WTC11 (cell line): ENCODE measurements around the gene SMIM38. TPM values are rescaled to one million over a fixed set of nuclear protein-coding genes. Genes with fewer than 3 reads are reported as not detected.

Experiments used
- ATAC-seq: fragments of 200-7000 bp; cut with Tn5 transposase; 2 replicates; pipeline ENCODE4 v1.10.0; 2021; ENCODE audit warnings: mild to moderate bottlenecking, moderate library complexity
- CTCF ChIA-PET: fragments of 300-600 bp; sonication (Branson Sonifier 250); formaldehyde crosslinking; loops from one replicate; lab custom pipeline; 2021; ENCODE audit warnings: antibody characterized with exemption; lab: Charles Lee
- POLR2A ChIA-PET: fragments of 350-600 bp; sonication (Branson Sonifier 250); formaldehyde crosslinking; loops from one replicate; lab custom pipeline; 2021; ENCODE audit warnings: antibody characterized with exemption; lab: Charles Lee
- DNase-seq: peaks from one replicate; pipeline ENCODE4 v3.0.0; 2021; ENCODE audit warnings: low spot score
- H3K27ac Mint-ChIP-seq: 2 replicates; pipeline ENCODE4 v1.8.0; 2021; ENCODE audit warnings: mixed read lengths
- H3K27me3 Mint-ChIP-seq: 2 replicates; pipeline ENCODE4 v1.8.0; 2021; ENCODE audit warnings: low read depth, mild to moderate bottlenecking, moderate library complexity, mixed read lengths
- H3K36me3 Mint-ChIP-seq: 2 replicates; pipeline ENCODE4 v1.8.0; 2021; ENCODE audit warnings: mixed read lengths
- H3K4me1 Mint-ChIP-seq: 2 replicates; pipeline ENCODE4 v1.8.0; 2022; ENCODE audit warnings: mixed read lengths
- H3K4me3 Mint-ChIP-seq: 2 replicates; pipeline ENCODE4 v1.8.0; 2021; ENCODE audit warnings: mild to moderate bottlenecking, moderate library complexity, mixed read lengths
- H3K9me3 Mint-ChIP-seq: 2 replicates; pipeline ENCODE4 v1.8.0; 2021; ENCODE audit warnings: mixed read lengths
- ESRRA ChIP-seq: sonication (generic); formaldehyde crosslinking; IDR thresholded peaks from 2 replicates; pipeline ENCODE4 v1.8.1; 2022; ENCODE audit warnings: mild to moderate bottlenecking, missing genetic modification reagents, borderline replicate concordance
- ETV6 ChIP-seq: sonication (generic); formaldehyde crosslinking; IDR thresholded peaks from 2 replicates; pipeline ENCODE4 v1.8.1; 2022; ENCODE audit warnings: mild to moderate bottlenecking, missing genetic modification reagents
- FOXP1 ChIP-seq: sonication (generic); formaldehyde crosslinking; IDR thresholded peaks from 2 replicates; pipeline ENCODE4 v1.8.0; 2022; ENCODE audit warnings: missing genetic modification reagents, mild to moderate bottlenecking, moderate library complexity, borderline replicate concordance
- GABPB1 ChIP-seq: sonication (generic); formaldehyde crosslinking; IDR thresholded peaks from 2 replicates; pipeline ENCODE4 v1.8.1; 2023; ENCODE audit warnings: mild to moderate bottlenecking, missing genetic modification reagents
- JUN ChIP-seq: sonication (generic); formaldehyde crosslinking; IDR thresholded peaks from 2 replicates; pipeline ENCODE4 v1.8.0; 2023; ENCODE audit warnings: mild to moderate bottlenecking, missing genetic modification reagents
- MXD4 ChIP-seq: fragments of 250-450 bp; sonication (Bioruptor Pico); IDR thresholded peaks from 2 replicates; pipeline ENCODE4 v1.8.0; 2021; ENCODE audit warnings: mild to moderate bottlenecking, moderate library complexity, borderline replicate concordance
- NFE2L1 ChIP-seq: sonication (generic); formaldehyde crosslinking; IDR thresholded peaks from 2 replicates; pipeline ENCODE4 v1.8.1; 2023; ENCODE audit warnings: missing genetic modification reagents
- NR2C2 ChIP-seq: sonication (generic); formaldehyde crosslinking; IDR thresholded peaks from 2 replicates; pipeline ENCODE4 v1.8.0; 2022; ENCODE audit warnings: mild to moderate bottlenecking, missing genetic modification reagents
- SMAD3 ChIP-seq: sonication (generic); formaldehyde crosslinking; IDR thresholded peaks from 2 replicates; pipeline ENCODE4 v1.8.0; 2022; ENCODE audit warnings: missing genetic modification reagents, mild to moderate bottlenecking, borderline replicate concordance
- SOX15 ChIP-seq: fragments of 250-450 bp; sonication (Bioruptor Pico); IDR thresholded peaks from 2 replicates; pipeline ENCODE4 v1.9.0; 2021; ENCODE audit warnings: mild to moderate bottlenecking
- TEAD1 ChIP-seq: sonication (generic); formaldehyde crosslinking; IDR thresholded peaks from 2 replicates; pipeline ENCODE4 v1.8.0; 2022; ENCODE audit warnings: mild to moderate bottlenecking, missing genetic modification reagents
- ZNF138 ChIP-seq: sonication (generic); formaldehyde crosslinking; conservative IDR thresholded peaks from 2 replicates; pipeline ENCODE4 v1.8.1; 2022; ENCODE audit warnings: mild to moderate bottlenecking, moderate library complexity, missing genetic modification reagents
- ZNF219 ChIP-seq: sonication (generic); formaldehyde crosslinking; IDR thresholded peaks from 2 replicates; pipeline ENCODE4 v1.8.0; 2023; ENCODE audit warnings: missing genetic modification reagents, mild to moderate bottlenecking, borderline replicate concordance
- ZNF317 ChIP-seq: sonication (generic); formaldehyde crosslinking; IDR thresholded peaks from 2 replicates; pipeline ENCODE4 v1.8.1; 2023; ENCODE audit warnings: low read depth, mild to moderate bottlenecking, moderate library complexity, missing genetic modification reagents, borderline replicate concordance
- ZNF396 ChIP-seq: fragments of 250-450 bp; sonication (Bioruptor Pico); IDR thresholded peaks from 2 replicates; pipeline ENCODE4 v1.8.0; 2021; ENCODE audit warnings: mild to moderate bottlenecking, moderate library complexity, borderline replicate concordance
- ZNF423 ChIP-seq: fragments of 250-450 bp; sonication (Bioruptor Pico); IDR thresholded peaks from 2 replicates; pipeline ENCODE4 v2.1.2; 2022; ENCODE audit warnings: mild to moderate bottlenecking, moderate library complexity
- ZNF671 ChIP-seq: fragments of 250-450 bp; sonication (Bioruptor Pico); IDR thresholded peaks from 2 replicates; pipeline ENCODE4 v1.8.0; 2021; ENCODE audit warnings: mild to moderate bottlenecking
- total RNA-seq: library from RNA; stranded (reverse); gene quantifications from 3 replicates; pipeline ENCODE4 v1.2.3, GENCODE V29; 2021
- TF ChIP-seq, protein P1 (sequence below): sonication (generic); formaldehyde crosslinking; IDR thresholded peaks from 2 replicates; pipeline ENCODE4 v1.8.1; 2023; ENCODE audit warnings: mild to moderate bottlenecking, missing genetic modification reagents, moderate library complexity
- TF ChIP-seq, protein P2 (sequence below): fragments of 250-450 bp; sonication (Bioruptor Pico); conservative IDR thresholded peaks from 2 replicates; pipeline ENCODE4 v1.9.0; 2021; ENCODE audit warnings: mild to moderate bottlenecking
- TF ChIP-seq, protein P3 (sequence below): sonication (generic); formaldehyde crosslinking; IDR thresholded peaks from 2 replicates; pipeline ENCODE4 v1.8.1; 2022; ENCODE audit warnings: mild to moderate bottlenecking, missing genetic modification reagents, moderate library complexity, borderline replicate concordance
- TF ChIP-seq, protein P4 (sequence below): fragments of 250-450 bp; sonication (Bioruptor Pico); IDR thresholded peaks from 2 replicates; pipeline ENCODE4 v1.8.0; 2021; ENCODE audit warnings: mild to moderate bottlenecking
- TF ChIP-seq, protein P5 (sequence below): sonication (generic); formaldehyde crosslinking; IDR thresholded peaks from 2 replicates; pipeline ENCODE4 v1.8.1; 2022; ENCODE audit warnings: low read depth, mild to moderate bottlenecking, moderate library complexity, missing genetic modification reagents, borderline replicate concordance

The SMIM38 gene
- total RNA-seq, 1 experiment from 2014 or later: 0.39 TPM

DNA sequence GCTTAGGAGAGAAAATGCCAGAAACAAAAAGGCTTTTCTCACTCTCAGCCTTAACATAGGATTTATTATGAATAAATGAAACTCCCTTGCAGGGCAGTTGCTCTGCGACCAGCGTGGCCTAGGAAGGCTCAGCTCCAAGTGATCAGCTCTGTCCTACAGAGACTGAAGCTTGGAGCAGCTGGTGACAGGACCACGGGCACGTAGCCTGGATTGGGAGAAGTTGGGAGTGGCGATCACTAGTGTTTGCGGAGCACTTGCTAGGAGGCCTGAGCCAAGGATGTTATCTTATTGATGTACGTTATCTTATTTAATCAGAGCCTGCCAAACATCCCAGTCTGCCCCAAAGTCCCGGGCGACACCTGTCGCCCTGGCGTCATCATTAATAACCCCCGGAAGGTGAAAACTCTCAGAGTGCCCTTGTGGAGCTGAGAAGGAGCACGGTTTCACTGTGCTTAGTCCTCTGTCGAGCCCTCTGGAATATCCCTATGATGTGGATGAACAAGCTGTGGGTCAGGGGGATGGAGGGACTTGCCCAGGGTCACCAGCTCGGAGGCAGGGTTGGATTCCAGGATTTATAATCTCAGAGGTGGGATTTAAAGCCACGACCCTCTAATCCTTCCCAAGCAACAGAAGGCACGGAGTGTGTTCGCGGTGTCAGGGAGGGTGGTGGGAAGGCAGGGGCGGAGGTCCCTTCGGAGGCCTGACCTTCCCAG lies 40.8 kb upstream of the SMIM38 start (continued):
- TF ChIP-seq GABPB1 (CRISPR knock-in tag) (no peak), NR2C2 (no peak), JUN (CRISPR knock-in tag) (no peak), NFE2L1 (no peak), FOXP1 (CRISPR knock-in tag) (no peak), TEAD1 (CRISPR knock-in tag) (no peak)
- TF ChIP-seq, protein P1, sequence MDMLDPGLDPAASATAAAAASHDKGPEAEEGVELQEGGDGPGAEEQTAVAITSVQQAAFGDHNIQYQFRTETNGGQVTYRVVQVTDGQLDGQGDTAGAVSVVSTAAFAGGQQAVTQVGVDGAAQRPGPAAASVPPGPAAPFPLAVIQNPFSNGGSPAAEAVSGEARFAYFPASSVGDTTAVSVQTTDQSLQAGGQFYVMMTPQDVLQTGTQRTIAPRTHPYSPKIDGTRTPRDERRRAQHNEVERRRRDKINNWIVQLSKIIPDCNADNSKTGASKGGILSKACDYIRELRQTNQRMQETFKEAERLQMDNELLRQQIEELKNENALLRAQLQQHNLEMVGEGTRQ (CRISPR knock-in tag): no peak

DNA sequence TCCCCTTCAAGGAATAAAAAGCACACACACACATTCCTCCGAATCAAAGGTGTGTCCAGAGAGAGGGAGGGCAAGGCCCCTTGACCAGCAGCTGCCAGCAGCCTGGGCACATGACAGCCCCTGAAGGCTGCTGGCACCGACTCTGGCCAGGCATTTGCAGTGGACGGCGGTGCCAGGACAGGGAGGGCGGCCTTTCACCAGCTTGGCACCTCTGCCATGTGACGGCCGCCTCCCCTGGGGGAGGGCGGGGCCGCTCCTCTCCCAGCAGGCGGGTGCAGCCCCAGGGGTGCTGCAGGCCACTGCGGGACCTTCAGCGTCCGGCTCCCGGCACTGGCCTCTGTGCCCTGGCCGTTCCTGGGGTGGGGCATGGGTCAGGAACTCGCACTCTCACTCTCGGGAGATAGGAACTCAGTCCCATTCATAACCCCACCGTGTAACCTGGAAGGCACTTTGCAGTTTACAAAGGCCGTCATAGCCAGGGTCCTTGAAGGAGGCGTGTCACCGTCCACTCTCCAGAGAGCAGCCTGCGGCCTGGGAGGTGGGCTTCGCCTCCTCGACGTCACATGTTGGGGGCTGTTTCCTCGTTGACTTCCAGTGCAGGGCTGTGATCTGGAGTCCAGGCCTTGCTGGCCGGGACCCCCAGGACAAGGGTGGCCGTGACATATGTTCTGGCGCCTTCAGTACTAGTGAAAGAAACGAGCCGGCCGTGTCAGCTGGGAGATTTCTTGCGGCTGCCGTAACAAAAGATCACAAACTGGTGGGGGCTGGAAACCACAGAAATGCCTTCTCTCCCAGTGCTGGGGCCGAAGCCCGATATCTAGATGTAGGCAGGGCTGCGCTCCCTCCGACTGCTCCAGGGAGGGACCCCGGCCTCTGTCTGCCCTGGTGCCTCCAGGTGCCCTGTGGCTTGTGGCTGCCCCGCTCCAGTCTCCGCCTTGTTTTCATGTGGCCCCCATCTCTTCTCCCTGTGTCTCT lies 39.9 kb upstream of the SMIM38 start:
- Mint-ChIP-seq H3K36me3 (peaks cover 7% of the 10 kb centered on the region; the same call in 1 of the 2 replicates), H3K27ac (no peak overlapping the region), H3K4me3 (no peak overlapping the region), H3K4me1 (no peaks in the 10 kb centered on the region), H3K9me3 (peaks cover 11% of the 10 kb centered on the region), H3K27me3 (no peaks in the 10 kb centered on the region; the same call in 1 of the 2 replicates)
- CTCF ChIA-PET: interaction anchor here (0.9 to 3.1 kb wide), 3 partner anchors 15 to 568 kb away, joined by 3 to 24 read pairs (median 6); no protein-coding TSS in a partner anchor
- POLR2A ChIA-PET: no interaction called here
- ATAC-seq (no peak), DNase-seq (no peak)
- no peak for TF ChIP-seq SMAD3 (CRISPR knock-in tag)
- TF ChIP-seq, protein P2, sequence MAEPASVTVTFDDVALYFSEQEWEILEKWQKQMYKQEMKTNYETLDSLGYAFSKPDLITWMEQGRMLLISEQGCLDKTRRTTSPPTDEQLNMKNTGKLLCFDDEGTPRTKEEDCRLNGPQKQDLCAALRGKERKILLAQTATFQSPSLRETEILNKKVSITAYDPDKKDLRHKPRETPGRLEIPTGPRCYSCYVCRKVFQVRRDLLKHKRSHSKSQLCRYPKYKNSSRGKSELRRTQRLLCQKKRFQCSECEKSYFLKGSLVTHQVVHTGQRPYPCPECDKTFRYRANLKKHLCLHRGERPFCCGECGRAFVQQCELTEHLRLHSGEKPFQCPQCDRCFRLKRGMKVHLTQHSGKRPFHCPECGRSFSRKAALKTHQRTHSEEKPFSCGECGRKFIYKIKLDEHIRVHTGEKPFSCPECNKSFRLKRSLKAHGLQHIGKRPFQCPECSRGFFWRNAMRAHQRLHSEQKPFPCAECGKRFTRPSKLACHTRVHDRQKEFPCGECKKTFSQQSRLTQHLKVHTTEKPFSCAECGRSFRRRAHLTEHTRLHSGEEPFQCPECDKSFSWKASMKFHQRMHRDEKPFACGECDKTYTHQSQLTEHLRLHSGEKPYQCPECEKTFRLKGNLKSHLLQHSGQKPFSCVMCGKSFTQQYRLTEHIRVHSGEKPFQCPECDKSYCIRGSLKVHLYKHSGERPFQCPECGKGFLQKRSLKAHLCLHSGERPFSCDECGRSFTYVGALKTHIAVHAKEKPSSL: no peak

DNA sequence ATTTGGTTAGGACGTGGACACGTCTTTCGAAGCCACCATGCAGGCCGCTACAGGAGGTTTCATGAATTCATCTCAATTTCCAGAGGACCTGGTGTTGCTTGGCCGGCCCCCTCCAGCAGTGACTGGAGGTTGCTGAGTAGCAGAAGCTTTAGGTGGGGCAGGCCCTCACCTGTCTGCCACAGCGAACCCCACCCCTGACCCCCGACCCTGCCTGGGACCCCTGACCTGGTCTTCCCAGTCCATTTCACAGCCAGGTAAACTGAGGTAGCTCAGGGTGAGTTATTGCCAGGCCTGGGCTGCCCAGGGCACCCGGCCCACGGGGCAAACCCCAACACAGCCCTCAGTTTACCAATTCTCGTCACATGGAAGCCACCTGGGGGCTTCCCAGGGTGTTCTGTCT lies 39.1 kb upstream of the SMIM38 start:
- ATAC-seq (no peak), DNase-seq (no peak)
- H3K9me3 Mint-ChIP-seq: peaks cover 8% of the 10 kb centered on the region
- H3K4me1 Mint-ChIP-seq: peaks cover 2% of the 10 kb centered on the region; the same call in 1 of the 2 replicates
- ChIA-PET CTCF (interaction anchor here (3.1 kb wide), 1 partner anchor 14 kb away, joined by 15 read pairs; no protein-coding TSS in a partner anchor), POLR2A (no interaction called here)
- H3K36me3 Mint-ChIP-seq: peaks cover 7% of the 10 kb centered on the region; the same call in 1 of the 2 replicates
- no peak overlapping the region for H3K4me3 Mint-ChIP-seq
- H3K27ac Mint-ChIP-seq: no peak overlapping the region
- no peak for TF ChIP-seq ETV6 (CRISPR knock-in tag)
- no peak for TF ChIP-seq ESRRA (CRISPR knock-in tag)
- TF ChIP-seq, protein P3, sequence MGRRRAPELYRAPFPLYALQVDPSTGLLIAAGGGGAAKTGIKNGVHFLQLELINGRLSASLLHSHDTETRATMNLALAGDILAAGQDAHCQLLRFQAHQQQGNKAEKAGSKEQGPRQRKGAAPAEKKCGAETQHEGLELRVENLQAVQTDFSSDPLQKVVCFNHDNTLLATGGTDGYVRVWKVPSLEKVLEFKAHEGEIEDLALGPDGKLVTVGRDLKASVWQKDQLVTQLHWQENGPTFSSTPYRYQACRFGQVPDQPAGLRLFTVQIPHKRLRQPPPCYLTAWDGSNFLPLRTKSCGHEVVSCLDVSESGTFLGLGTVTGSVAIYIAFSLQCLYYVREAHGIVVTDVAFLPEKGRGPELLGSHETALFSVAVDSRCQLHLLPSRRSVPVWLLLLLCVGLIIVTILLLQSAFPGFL (CRISPR knock-in tag): no peak
- TF ChIP-seq SOX15 (CRISPR knock-in tag): no peak
- no peak for TF ChIP-seq ZNF396
- no peak for TF ChIP-seq ZNF423 (CRISPR knock-in tag)
- TF ChIP-seq, protein P4, sequence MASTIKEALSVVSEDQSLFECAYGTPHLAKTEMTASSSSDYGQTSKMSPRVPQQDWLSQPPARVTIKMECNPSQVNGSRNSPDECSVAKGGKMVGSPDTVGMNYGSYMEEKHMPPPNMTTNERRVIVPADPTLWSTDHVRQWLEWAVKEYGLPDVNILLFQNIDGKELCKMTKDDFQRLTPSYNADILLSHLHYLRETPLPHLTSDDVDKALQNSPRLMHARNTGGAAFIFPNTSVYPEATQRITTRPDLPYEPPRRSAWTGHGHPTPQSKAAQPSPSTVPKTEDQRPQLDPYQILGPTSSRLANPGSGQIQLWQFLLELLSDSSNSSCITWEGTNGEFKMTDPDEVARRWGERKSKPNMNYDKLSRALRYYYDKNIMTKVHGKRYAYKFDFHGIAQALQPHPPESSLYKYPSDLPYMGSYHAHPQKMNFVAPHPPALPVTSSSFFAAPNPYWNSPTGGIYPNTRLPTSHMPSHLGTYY: no peak
- no peak for TF ChIP-seq ZNF317 (CRISPR knock-in tag)
- TF ChIP-seq ZNF138 (CRISPR knock-in tag): no peak
- TF ChIP-seq ZNF219 (CRISPR knock-in tag): no peak
- TF ChIP-seq FOXP1 (CRISPR knock-in tag): no peak
- TF ChIP-seq, protein P5, sequence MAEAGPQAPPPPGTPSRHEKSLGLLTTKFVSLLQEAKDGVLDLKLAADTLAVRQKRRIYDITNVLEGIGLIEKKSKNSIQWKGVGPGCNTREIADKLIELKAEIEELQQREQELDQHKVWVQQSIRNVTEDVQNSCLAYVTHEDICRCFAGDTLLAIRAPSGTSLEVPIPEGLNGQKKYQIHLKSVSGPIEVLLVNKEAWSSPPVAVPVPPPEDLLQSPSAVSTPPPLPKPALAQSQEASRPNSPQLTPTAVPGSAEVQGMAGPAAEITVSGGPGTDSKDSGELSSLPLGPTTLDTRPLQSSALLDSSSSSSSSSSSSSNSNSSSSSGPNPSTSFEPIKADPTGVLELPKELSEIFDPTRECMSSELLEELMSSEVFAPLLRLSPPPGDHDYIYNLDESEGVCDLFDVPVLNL (CRISPR knock-in tag): no peak
- TF ChIP-seq ZNF671 (CRISPR knock-in tag): no peak
- no peak for TF ChIP-seq MXD4 (CRISPR knock-in tag)
- TF ChIP-seq, protein P1 (CRISPR knock-in tag): no peak
- H3K27me3 Mint-ChIP-seq: no peaks in the 10 kb centered on the region; the same call in 1 of the 2 replicates
